Loucy (cell line): ENCODE data around the gene DEPDC4.

Experiments used
- H2AFZ ChIP-seq: fragments of 200-600 bp; sonication (generic); 2 replicates; pipeline ENCODE4 v1.6.0; 2016; ENCODE audit warnings: antibody characterized with exemption, mild to moderate bottlenecking, low read length, moderate library complexity
- H3F3A ChIP-seq: fragments of 200-600 bp; 2 replicates; pipeline ENCODE4 v1.6.0; 2016; ENCODE audit warnings: antibody characterized with exemption, low read depth, mild to moderate bottlenecking
- H3K27me3 ChIP-seq: fragments of 200-600 bp; sonication (generic); 2 replicates; pipeline ENCODE4 v1.6.1; 2014; ENCODE audit warnings: low read length, mild to moderate bottlenecking; ENCODE audit not compliant: insufficient read depth, poor library complexity, severe bottlenecking
- H3K36me3 ChIP-seq: fragments of 200-600 bp; sonication (generic); 2 replicates; pipeline ENCODE4 v1.6.1; 2016; ENCODE audit warnings: low read length; ENCODE audit not compliant: insufficient read depth
- H3K4me1 ChIP-seq: fragments of 200-600 bp; sonication (generic); 2 replicates; pipeline ENCODE4 v1.5.1; 2014; ENCODE audit warnings: low read length, mild to moderate bottlenecking; ENCODE audit not compliant: insufficient read depth, poor library complexity, severe bottlenecking
- H3K4me2 ChIP-seq: fragments of 200-600 bp; sonication (generic); 2 replicates; pipeline ENCODE4 v1.6.0; 2014; ENCODE audit warnings: antibody characterized with exemption, low read length, low read depth, mild to moderate bottlenecking; ENCODE audit not compliant: poor library complexity, severe bottlenecking
- H3K4me3 ChIP-seq: fragments of 200-600 bp; sonication (generic); 2 replicates; pipeline ENCODE4 v1.5.1; 2014; ENCODE audit warnings: low read length, mild to moderate bottlenecking, mixed read lengths; ENCODE audit not compliant: poor library complexity, severe bottlenecking
- H3K79me2 ChIP-seq: fragments of 200-600 bp; sonication (generic); 2 replicates; pipeline ENCODE4 v1.6.1; 2014; ENCODE audit warnings: low read length; ENCODE audit not compliant: insufficient read depth
- H3K9ac ChIP-seq: fragments of 200-600 bp; sonication (generic); 2 replicates; pipeline ENCODE4 v1.6.0; 2014; ENCODE audit warnings: mild to moderate bottlenecking, low read depth, low read length, moderate library complexity; ENCODE audit not compliant: poor library complexity, severe bottlenecking
- H3K9me2 ChIP-seq: fragments of 200-600 bp; sonication (generic); replicated peaks from 2 replicates; pipeline ENCODE4 v1.6.1; 2016; ENCODE audit warnings: low read depth, low read length, mixed read lengths
- H3K9me3 ChIP-seq: fragments of 200-600 bp; sonication (generic); 2 replicates; pipeline ENCODE4 v1.6.1; 2014; ENCODE audit warnings: mild to moderate bottlenecking, antibody characterized with exemption, low read length, low read depth; ENCODE audit not compliant: insufficient read depth
- H4K20me1 ChIP-seq: fragments of 200-600 bp; sonication (generic); 2 replicates; pipeline ENCODE4 v1.6.0; 2014; ENCODE audit warnings: antibody characterized with exemption, low read length, mild to moderate bottlenecking; ENCODE audit not compliant: insufficient read depth, poor library complexity, severe bottlenecking
- CTCF ChIP-seq: fragments of 200-600 bp; sonication (generic); conservative IDR thresholded peaks from 2 replicates; pipeline ENCODE4 v1.5.1; 2014; ENCODE audit warnings: mild to moderate bottlenecking, antibody characterized with exemption, low read length
- EZH2phosphoT487 ChIP-seq: fragments of 200-600 bp; IDR thresholded peaks from 2 replicates; pipeline ENCODE4 v1.6.1; 2018; ENCODE audit warnings: antibody characterized with exemption, mild to moderate bottlenecking, moderate library complexity, borderline replicate concordance

Gene DEPDC4

GRCh38 chr12:100258127-100258526 is 8.8 kb downstream of the DEPDC4 start:
- no peak overlapping the region for H2AFZ ChIP-seq
- H3K9ac ChIP-seq: no peak overlapping the region
- no peak overlapping the region for H3K4me2 ChIP-seq
- H3K4me1 ChIP-seq: no peaks in the 10 kb centered on the region
- H3K9me3 ChIP-seq: no peaks in the 10 kb centered on the region
- H3F3A ChIP-seq: no peaks in the 10 kb centered on the region
- H3K4me3 ChIP-seq: no peak overlapping the region
- H4K20me1 ChIP-seq: no peaks in the 10 kb centered on the region
- no peaks in the 10 kb centered on the region for H3K9me2 ChIP-seq
- TF ChIP-seq EZH2phosphoT487: no peak
- no peak for TF ChIP-seq CTCF
- no peaks in the 10 kb centered on the region for H3K36me3 ChIP-seq
- H3K79me2 ChIP-seq: no peaks in the 10 kb centered on the region
- H3K27me3 ChIP-seq: no peaks in the 10 kb centered on the region

GRCh38 chr12:100254876-100255275 is 12.0 kb downstream of the DEPDC4 start:
- no peak for TF ChIP-seq EZH2phosphoT487
- no peak for TF ChIP-seq CTCF
- H2AFZ ChIP-seq: no peak overlapping the region; the same call in 1 of the 2 replicates
- H3K9me2 ChIP-seq: no peaks in the 10 kb centered on the region
- H3K4me2 ChIP-seq: no peak overlapping the region
- no peaks in the 10 kb centered on the region for H3K36me3 ChIP-seq
- H3K9ac ChIP-seq: no peak overlapping the region
- no peak overlapping the region for H3K4me3 ChIP-seq
- no peaks in the 10 kb centered on the region for H3F3A ChIP-seq
- H3K9me3 ChIP-seq: no peaks in the 10 kb centered on the region
- H3K27me3 ChIP-seq: no peaks in the 10 kb centered on the region
- no peaks in the 10 kb centered on the region for H3K79me2 ChIP-seq
- no peaks in the 10 kb centered on the region for H3K4me1 ChIP-seq
- H4K20me1 ChIP-seq: no peaks in the 10 kb centered on the region

GRCh38 chr12:100253437-100253836 is 13.4 kb downstream of the DEPDC4 start:
- Histone ChIP-seq H3K4me3 (no peak overlapping the region), H3K9me2 (no peaks in the 10 kb centered on the region), H3K4me1 (no peaks in the 10 kb centered on the region), H2AFZ (no peak overlapping the region), H3K79me2 (no peaks in the 10 kb centered on the region), H3K9ac (no peak overlapping the region), H3K4me2 (no peak overlapping the region), H3K27me3 (no peaks in the 10 kb centered on the region), H4K20me1 (no peaks in the 10 kb centered on the region), H3K9me3 (no peaks in the 10 kb centered on the region), H3K36me3 (no peaks in the 10 kb centered on the region), H3F3A (no peaks in the 10 kb centered on the region)
- TF ChIP-seq CTCF (no peak), EZH2phosphoT487 (no peak)
